ENCODE measurements around the gene SDR42E2.
A peak's percentile ranks its signal among the peaks of the same experiment; 100 is the strongest.

Gene SDR42E2

GRCh38 chr16:22217890-22218730, 55.8 kb downstream of the SDR42E2 start:
- Histone ChIP-seq H3K27me3 (ENCODE audit: control insufficient read depth, low read length) (no peaks in the 10 kb centered on the region), H3K79me2 (ENCODE audit: control insufficient read depth, low read length) (peaks cover 9% of the 10 kb centered on the region), H3K36me3 (ENCODE audit: control insufficient read depth, low read length) (no peaks in the 10 kb centered on the region), H3K4me1 (ENCODE audit: control insufficient read depth, low read length) (peaks cover 13% of the 10 kb centered on the region), H4K20me1 (ENCODE audit: control insufficient read depth, insufficient read depth, low read depth, low read length) (no peaks in the 10 kb centered on the region), H3K9me2 (replicated peaks; ENCODE audit: control insufficient read depth, low read length) (no peaks in the 10 kb centered on the region), H3K4me3 (ENCODE audit: low read length) (no peak overlapping the region), H3K9me3 (ENCODE audit: control insufficient read depth, insufficient read depth, low read length) (no peaks in the 10 kb centered on the region), H3K4me2 (ENCODE audit: low read length) (peak overlapping the region; percentile 39), H3F3A (ENCODE audit: control insufficient read depth, insufficient read depth) (no peaks in the 10 kb centered on the region), H3K27ac (ENCODE audit: low read depth, low read length) (no peak overlapping the region)
- no peak for TF ChIP-seq EZH2phosphoT487 (IDR thresholded peaks at IDR 0.05; ENCODE audit: borderline replicate concordance, low read length)
- TF ChIP-seq CTCF (IDR thresholded peaks at IDR 0.05; ENCODE audit: low read depth, low read length, poor library complexity, severe bottlenecking), result no peak

GRCh38 chr16:22219389-22220068, 57.2 kb downstream of the SDR42E2 start:
- H3F3A ChIP-seq (ENCODE audit: control insufficient read depth, insufficient read depth), result no peaks in the 10 kb centered on the region
- H3K4me2 ChIP-seq (ENCODE audit: low read length), result no peak overlapping the region
- TF ChIP-seq CTCF (IDR thresholded peaks at IDR 0.05; ENCODE audit: low read depth, low read length, poor library complexity, severe bottlenecking) (no peak), EZH2phosphoT487 (IDR thresholded peaks at IDR 0.05; ENCODE audit: borderline replicate concordance, low read length) (no peak)
- peaks cover 13% of the 10 kb centered on the region for H3K4me1 ChIP-seq (ENCODE audit: control insufficient read depth, low read length)
- no peaks in the 10 kb centered on the region for H3K9me2 ChIP-seq (replicated peaks; ENCODE audit: control insufficient read depth, low read length)
- no peaks in the 10 kb centered on the region for H4K20me1 ChIP-seq (ENCODE audit: control insufficient read depth, insufficient read depth, low read depth, low read length)
- H3K27me3 ChIP-seq (ENCODE audit: control insufficient read depth, low read length), result no peaks in the 10 kb centered on the region
- H3K36me3 ChIP-seq (ENCODE audit: control insufficient read depth, low read length), result no peaks in the 10 kb centered on the region
- no peak overlapping the region for H3K27ac ChIP-seq (ENCODE audit: low read depth, low read length)
- H3K4me3 ChIP-seq (ENCODE audit: low read length), result no peak overlapping the region
- H3K9me3 ChIP-seq (ENCODE audit: control insufficient read depth, insufficient read depth, low read length), result no peaks in the 10 kb centered on the region
- H3K79me2 ChIP-seq (ENCODE audit: control insufficient read depth, low read length), result peaks cover 9% of the 10 kb centered on the region

GRCh38 chr16:22220069-22220440, 57.7 kb downstream of the SDR42E2 start:
- TF ChIP-seq CTCF (IDR thresholded peaks at IDR 0.05; ENCODE audit: low read depth, low read length, poor library complexity, severe bottlenecking) (no peak), EZH2phosphoT487 (IDR thresholded peaks at IDR 0.05; ENCODE audit: borderline replicate concordance, low read length) (no peak)
- Histone ChIP-seq H3K9me3 (ENCODE audit: control insufficient read depth, insufficient read depth, low read length) (no peaks in the 10 kb centered on the region), H3F3A (ENCODE audit: control insufficient read depth, insufficient read depth) (no peaks in the 10 kb centered on the region), H3K4me2 (ENCODE audit: low read length) (no peak overlapping the region), H3K4me3 (ENCODE audit: low read length) (no peak overlapping the region), H3K27ac (ENCODE audit: low read depth, low read length) (no peak overlapping the region), H3K9me2 (replicated peaks; ENCODE audit: control insufficient read depth, low read length) (no peaks in the 10 kb centered on the region), H3K79me2 (ENCODE audit: control insufficient read depth, low read length) (peaks cover 9% of the 10 kb centered on the region), H3K27me3 (ENCODE audit: control insufficient read depth, low read length) (no peaks in the 10 kb centered on the region), H3K36me3 (ENCODE audit: control insufficient read depth, low read length) (no peaks in the 10 kb centered on the region), H3K4me1 (ENCODE audit: control insufficient read depth, low read length) (peaks cover 13% of the 10 kb centered on the region), H4K20me1 (ENCODE audit: control insufficient read depth, insufficient read depth, low read depth, low read length) (no peaks in the 10 kb centered on the region)

All from DOHH2 (cell line).